ENCODE data around the gene NUB1. TPM values are rescaled to one million over a fixed set of nuclear protein-coding genes. Genes with fewer than 3 reads are reported as not detected.

Gene NUB1
- total RNA-seq, 1 experiment from 2014 or later = 67.4 TPM

DNA sequence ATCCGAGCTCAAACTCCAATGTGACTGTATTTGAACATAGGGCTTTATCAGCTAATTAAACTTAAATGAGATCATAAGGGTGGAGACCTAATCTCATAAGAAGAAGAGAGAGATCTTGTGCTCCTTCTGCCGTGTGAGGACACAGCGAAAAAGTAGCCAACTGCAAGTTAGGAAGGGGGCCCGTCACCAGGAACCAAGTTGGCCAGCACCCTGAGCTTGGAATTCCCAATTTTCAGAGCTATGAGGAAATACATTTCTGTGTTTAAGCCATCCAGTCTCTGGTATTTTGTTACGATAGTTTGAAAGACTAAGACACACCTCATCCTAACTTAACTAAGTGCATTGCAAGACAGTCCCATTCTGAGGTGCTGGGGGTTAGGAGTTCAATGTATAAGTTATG lies 82.3 kb downstream of the NUB1 start:
- DNase-seq (ENCODE audit: low read depth) = no peak

DNA sequence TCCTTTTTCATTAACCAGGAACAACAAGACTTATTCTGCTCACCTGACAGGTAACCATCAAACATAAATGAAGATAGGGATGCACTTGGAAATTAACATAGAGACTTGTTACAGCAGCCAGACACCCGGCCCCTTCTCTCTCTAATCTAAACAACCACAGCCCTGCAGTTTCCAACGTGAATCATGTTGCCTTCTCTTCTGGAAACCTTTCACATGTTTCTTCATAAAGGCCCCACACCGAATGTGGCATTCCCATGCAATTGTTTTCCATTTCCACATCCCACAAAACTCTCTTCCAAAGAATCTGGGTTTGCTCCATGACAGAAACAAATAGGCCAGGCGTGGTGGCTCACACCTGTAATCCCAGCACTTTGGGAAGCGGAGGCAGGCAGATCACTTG lies 83.2 kb downstream of the NUB1 start:
- no peak for DNase-seq (ENCODE audit: low read depth)

GRCh38 chr7:151425670-151426440 lies 84.2 kb downstream of the NUB1 start:
- peak; percentile 71 for DNase-seq (ENCODE audit: low read depth)

DNA sequence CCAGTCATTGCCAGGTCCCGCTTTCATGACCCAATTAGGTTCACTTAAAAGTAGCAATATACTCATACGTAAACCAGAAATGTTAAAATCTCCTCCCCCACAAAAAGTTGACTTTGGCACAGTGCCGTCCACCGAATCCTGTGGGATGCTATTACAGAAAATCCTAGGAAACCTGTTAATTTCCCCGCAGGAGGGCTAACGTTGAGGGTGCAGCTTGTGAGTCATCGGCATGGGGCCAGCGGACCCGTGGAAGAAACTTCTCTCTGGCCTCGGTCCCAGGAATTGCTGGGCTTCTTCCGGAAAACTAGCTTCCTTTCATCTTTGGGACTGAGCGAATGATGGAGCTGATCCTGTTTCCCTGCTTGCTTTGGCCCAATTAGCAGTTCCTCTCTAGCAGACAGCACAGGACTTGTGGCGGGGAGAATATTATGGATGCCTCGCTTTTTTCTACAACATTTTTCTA lies 84.9 kb downstream of the NUB1 start:
- DNase-seq (ENCODE audit: low read depth) = peak; percentile 92

GRCh38 chr7:151426904-151427704 lies 85.5 kb downstream of the NUB1 start:
- DNase-seq (ENCODE audit: low read depth) = no peak

- no peak for DNase-seq (ENCODE audit: low read depth)
Observed at GRCh38 chr7:151427705-151428377, 86.2 kb downstream of the NUB1 start.

Other genes starting within 250 kb of the NUB1 start
- gene GBX1, start 174.1 kb upstream of the NUB1 start, total RNA-seq (2014; rRNA removed) = not detected in 2 replicates
- gene ASB10, start 154.6 kb upstream of the NUB1 start, total RNA-seq (2014; rRNA removed) = not detected in 2 replicates
- gene H2BK1, start 131.3 kb upstream of the NUB1 start, total RNA-seq (2014; rRNA removed) = not detected in 2 replicates
- gene ABCF2, start 114.6 kb upstream of the NUB1 start, total RNA-seq (2014; rRNA removed) = 111 and 115 TPM in 2 replicates
- 123 and 133 TPM in 2 replicates for gene CHPF2, start 109.3 kb upstream of the NUB1 start, total RNA-seq (2014; rRNA removed)
- gene SMARCD3, start 93.1 kb upstream of the NUB1 start, total RNA-seq (2014; rRNA removed) = 150 and 161 TPM in 2 replicates
- 1.3 TPM in 1 of 2 replicates, not detected in the other for gene WDR86, start 68.2 kb downstream of the NUB1 start, total RNA-seq (2014; rRNA removed)
- not detected in 2 replicates for gene CRYGN, start 98.3 kb downstream of the NUB1 start, total RNA-seq (2014; rRNA removed)
- gene RHEB, start 178.1 kb downstream of the NUB1 start, total RNA-seq (2014; rRNA removed) = 138 and 145 TPM in 2 replicates

Measured in LHCN-M2 (cell line).